Gastrocnemius medialis (tissue), 4 donors: ENCODE results near the gene CLCN6.

Experiments used
- POLR2A ChIP-seq, 2 donors: fragments of 450-650 bp; IDR thresholded peaks; one replicate each; pipeline ENCODE4 v1.6.1; 2017; ENCODE audit warnings: antibody characterized with exemption in 2 of 2, mild to moderate bottlenecking in 2 of 2, moderate library complexity in 2 of 2
- TF ChIP-seq, protein P1 (sequence below), 5 experiments: fragments of 450-650 bp in 3 of 5; fragments of 200-600 bp in 2 of 5; sonication (generic) in 2 of 5; IDR thresholded peaks in 4 of 5; conservative IDR thresholded peaks in 1 of 5; 1 replicate in 4 of 5; 2 replicates in 1 of 5; pipeline ENCODE4 v1.5.1; 2016 to 2019; ENCODE audit warnings: antibody characterized with exemption in 5 of 5, mild to moderate bottlenecking in 3 of 5, moderate library complexity in 3 of 5

DNA sequence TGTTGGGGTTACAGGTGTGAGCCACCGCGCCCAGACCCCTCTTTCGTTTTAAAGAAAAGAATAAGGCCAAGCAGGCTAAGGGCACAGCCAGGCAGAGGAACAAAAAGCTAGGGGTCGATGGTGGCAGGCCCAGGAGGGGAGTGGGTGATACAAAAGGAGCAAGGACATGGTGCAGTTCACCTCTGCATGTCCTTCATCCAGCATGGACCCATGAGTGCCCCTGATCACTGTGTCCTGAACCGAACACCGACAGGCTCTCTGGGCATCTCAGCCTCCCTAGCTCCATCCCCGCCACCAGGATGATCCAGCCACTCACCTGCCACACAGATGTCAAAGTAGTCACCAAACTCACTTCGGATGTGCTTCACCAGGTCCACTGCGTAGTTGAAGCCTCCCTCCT is 6.1 kb upstream of the CLCN6 start:
- TF ChIP-seq, protein P1, sequence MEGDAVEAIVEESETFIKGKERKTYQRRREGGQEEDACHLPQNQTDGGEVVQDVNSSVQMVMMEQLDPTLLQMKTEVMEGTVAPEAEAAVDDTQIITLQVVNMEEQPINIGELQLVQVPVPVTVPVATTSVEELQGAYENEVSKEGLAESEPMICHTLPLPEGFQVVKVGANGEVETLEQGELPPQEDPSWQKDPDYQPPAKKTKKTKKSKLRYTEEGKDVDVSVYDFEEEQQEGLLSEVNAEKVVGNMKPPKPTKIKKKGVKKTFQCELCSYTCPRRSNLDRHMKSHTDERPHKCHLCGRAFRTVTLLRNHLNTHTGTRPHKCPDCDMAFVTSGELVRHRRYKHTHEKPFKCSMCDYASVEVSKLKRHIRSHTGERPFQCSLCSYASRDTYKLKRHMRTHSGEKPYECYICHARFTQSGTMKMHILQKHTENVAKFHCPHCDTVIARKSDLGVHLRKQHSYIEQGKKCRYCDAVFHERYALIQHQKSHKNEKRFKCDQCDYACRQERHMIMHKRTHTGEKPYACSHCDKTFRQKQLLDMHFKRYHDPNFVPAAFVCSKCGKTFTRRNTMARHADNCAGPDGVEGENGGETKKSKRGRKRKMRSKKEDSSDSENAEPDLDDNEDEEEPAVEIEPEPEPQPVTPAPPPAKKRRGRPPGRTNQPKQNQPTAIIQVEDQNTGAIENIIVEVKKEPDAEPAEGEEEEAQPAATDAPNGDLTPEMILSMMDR (IDR thresholded peaks at IDR 0.05 in 4 of 5, conservative IDR thresholded peaks at IDR 0.05 in 1 of 5), result no peak
- no peak for TF ChIP-seq POLR2A (IDR thresholded peaks at IDR 0.05)
